Left ventricle myocardium superior (tissue), 1 donor: ENCODE data around the gene LRRTM3. TPM values are rescaled to one million over a fixed set of nuclear protein-coding genes. Genes with fewer than 3 reads are reported as not detected.

ENCODE experiments used
- ATAC-seq: fragments of 200-7000 bp; cut with Tn5 transposase; one replicate; pipeline ENCODE4 v1.9.1; 2020; ENCODE audit warnings: mild to moderate bottlenecking, moderate library complexity
- DNase-seq: peaks from one replicate; pipeline ENCODE4 v3.0.0-alpha.2; 2020
- intact Hi-C: fragments of 100-400 bp; cut with micrococcal nuclease; formaldehyde crosslinking; loops from one replicate; pipeline ENCODE4 v1.11.0; 2022
- long read RNA-seq: library from polyadenylated mRNA; unstranded; transcript quantifications from one replicate; pipeline ENCODE4 v2.0.0, GENCODE V29; 2021
- total RNA-seq: library from RNA; stranded (reverse); fragmentation: NEBNext Ultra II Directional; extraction: Animal tissue kit (Norgen Biotek cat#: 25700); gene quantifications from one replicate; pipeline ENCODE4 v1.2.1, GENCODE V29; 2021
- donor health status: DM: no; HTN: yes; CAD: no; lungs with severe emphysema.

LRRTM3 gene
- not detected for total RNA-seq
- long read RNA-seq, partial matches to known transcripts, result 0 of 3 reads
- long read RNA-seq, other reads (novel, unspliced or antisense), result 3 of 3 reads

- ATAC-seq (peak; percentile 93), DNase-seq (peak; percentile 28)
- intact Hi-C loops, result no loop called here
These were observed at the start of gene LRRTM3 for GRCh38 chr10:66925896-66926715. LRRTM3 (plus strand) TSS chr10:66926036.

- no peak for ATAC-seq
- no peak for DNase-seq
- intact Hi-C loops, result no loop called here
These were observed 48.5 kb upstream of the LRRTM3 start for GRCh38 chr10:66877361-66877760.

GRCh38 chr10:66880292-66880691, 45.5 kb upstream of the LRRTM3 start:
- intact Hi-C loops, result no loop called here
- DNase-seq, result no peak
- ATAC-seq, result peak; percentile 62

GRCh38 chr10:66880826-66881225, 45.0 kb upstream of the LRRTM3 start:
- intact Hi-C loops, result no loop called here
- DNase-seq, result no peak
- ATAC-seq, result peak; percentile 69

- ATAC-seq (peak; percentile 66), DNase-seq (no peak)
- intact Hi-C loops, result no loop called here
These were observed 44.0 kb upstream of the LRRTM3 start for GRCh38 chr10:66881814-66882213.

GRCh38 chr10:66882271-66882670, 43.6 kb upstream of the LRRTM3 start:
- intact Hi-C loops, result no loop called here
- ATAC-seq (no peak), DNase-seq (no peak)

- DNase-seq (no peak), ATAC-seq (no peak)
- intact Hi-C loops, result no loop called here
These were observed 39.0 kb upstream of the LRRTM3 start for GRCh38 chr10:66886848-66887247.

GRCh38 chr10:66888237-66888636, 37.6 kb upstream of the LRRTM3 start:
- ATAC-seq (no peak), DNase-seq (no peak)
- intact Hi-C loops, result no loop called here

- ATAC-seq, result no peak
- intact Hi-C loops, result no loop called here
- no peak for DNase-seq
These were observed 33.0 kb upstream of the LRRTM3 start for GRCh38 chr10:66892871-66893270.

GRCh38 chr10:66910671-66911070, 15.2 kb upstream of the LRRTM3 start:
- DNase-seq (no peak), ATAC-seq (no peak)
- intact Hi-C loops, result no loop called here

GRCh38 chr10:66916030-66916429, 9.8 kb upstream of the LRRTM3 start:
- DNase-seq, result no peak
- no peak for ATAC-seq
- intact Hi-C loops, result no loop called here

- DNase-seq (no peak), ATAC-seq (no peak)
- intact Hi-C loops, result no loop called here
These were observed 8.7 kb upstream of the LRRTM3 start for GRCh38 chr10:66917104-66917503.

- no peak for DNase-seq
- no peak for ATAC-seq
- intact Hi-C loops, result no loop called here
These were observed 6.6 kb upstream of the LRRTM3 start for GRCh38 chr10:66919248-66919647.

- ATAC-seq (no peak), DNase-seq (no peak)
- intact Hi-C loops, result no loop called here
These were observed 1.0 kb upstream of the LRRTM3 start for GRCh38 chr10:66924674-66925345.

- intact Hi-C loops, result no loop called here
- DNase-seq (no peak), ATAC-seq (no peak)
These were observed 463 bp upstream of the LRRTM3 start for GRCh38 chr10:66925373-66925772.

- DNase-seq, result no peak
- intact Hi-C loops, result no loop called here
- no peak for ATAC-seq
These were observed 1.0 kb downstream of the LRRTM3 start for GRCh38 chr10:66926841-66927240.

GRCh38 chr10:66927251-66927935, 1.6 kb downstream of the LRRTM3 start:
- ATAC-seq (no peak), DNase-seq (no peak)
- intact Hi-C loops, result no loop called here

GRCh38 chr10:66927971-66928770, 2.3 kb downstream of the LRRTM3 start:
- peak; percentile 32 for DNase-seq
- ATAC-seq, result peak; percentile 40
- intact Hi-C loops, result no loop called here

- intact Hi-C loops, result no loop called here
- DNase-seq (no peak), ATAC-seq (no peak)
These were observed 2.9 kb downstream of the LRRTM3 start for GRCh38 chr10:66928776-66929175.
